GM12864 (cell line): ENCODE measurements around the gene OPCML.

ENCODE experiments used
- DNase-seq: peaks from one replicate; pipeline ENCODE4 v3.0.0-alpha.2; 2011; ENCODE audit warnings: low read depth
- H3K4me3 ChIP-seq: 2 replicates; pipeline ENCODE4 v1.5.1; 2011; ENCODE audit warnings: mild to moderate bottlenecking, low read depth, low read length, control low read depth
- CTCF ChIP-seq: IDR thresholded peaks from 2 replicates; pipeline ENCODE4 v1.5.1; 2011; ENCODE audit warnings: low read depth, mild to moderate bottlenecking, moderate library complexity, low read length, control low read depth, inconsistent platforms; ENCODE audit errors: missing control alignments

OPCML gene

GRCh38 chr11:132904607-132905006, 627.7 kb downstream of the OPCML start:
- no peak overlapping the region for H3K4me3 ChIP-seq
- no peak for TF ChIP-seq CTCF
- DNase-seq, result no peak

- DNase-seq, result no peak
- H3K4me3 ChIP-seq, result no peak overlapping the region
- no peak for TF ChIP-seq CTCF
Measured at GRCh38 chr11:132904091-132904490, 628.2 kb downstream of the OPCML start.

DNA sequence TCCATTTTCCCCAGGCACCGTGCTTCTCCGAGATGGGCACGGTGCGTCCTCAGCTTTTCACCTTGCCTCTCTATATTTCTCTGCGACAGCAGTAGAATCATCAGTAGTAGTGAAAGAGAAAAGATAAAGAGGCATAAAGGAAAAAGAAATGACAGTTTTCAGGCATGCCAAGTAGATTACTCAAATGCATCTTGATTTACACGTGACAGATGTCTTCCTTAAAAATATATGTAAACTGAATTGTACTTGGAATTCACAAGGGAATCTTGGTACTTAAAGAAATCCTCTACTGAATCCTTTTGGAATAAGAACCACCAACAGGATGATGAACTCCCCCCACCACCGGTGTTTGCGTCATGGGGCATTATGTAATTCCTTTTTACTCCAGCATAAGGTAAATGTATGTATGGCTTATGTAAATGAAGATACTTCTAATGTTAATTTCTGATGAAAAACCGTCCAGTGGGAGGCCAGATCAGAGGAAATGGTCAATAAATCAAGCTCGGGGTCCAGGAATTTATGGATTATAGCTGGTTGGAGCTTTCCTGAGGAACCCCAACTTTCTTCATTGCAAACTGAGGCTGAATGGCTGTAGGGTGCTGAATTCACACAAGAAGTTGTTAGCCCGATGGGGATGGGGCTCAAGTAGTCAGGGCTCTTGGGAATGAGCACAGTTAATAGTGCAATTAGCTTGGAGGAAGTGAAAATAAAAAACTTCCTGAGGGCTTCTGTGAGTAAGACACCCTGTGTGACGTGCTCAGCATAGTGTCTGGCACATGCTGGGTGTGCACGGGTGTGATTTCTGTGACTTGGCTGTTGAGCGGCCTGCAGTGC, 630.4 kb downstream of the OPCML start:
- no peak for DNase-seq
- H3K4me3 ChIP-seq, result no peak overlapping the region
- TF ChIP-seq CTCF, result no peak

DNA sequence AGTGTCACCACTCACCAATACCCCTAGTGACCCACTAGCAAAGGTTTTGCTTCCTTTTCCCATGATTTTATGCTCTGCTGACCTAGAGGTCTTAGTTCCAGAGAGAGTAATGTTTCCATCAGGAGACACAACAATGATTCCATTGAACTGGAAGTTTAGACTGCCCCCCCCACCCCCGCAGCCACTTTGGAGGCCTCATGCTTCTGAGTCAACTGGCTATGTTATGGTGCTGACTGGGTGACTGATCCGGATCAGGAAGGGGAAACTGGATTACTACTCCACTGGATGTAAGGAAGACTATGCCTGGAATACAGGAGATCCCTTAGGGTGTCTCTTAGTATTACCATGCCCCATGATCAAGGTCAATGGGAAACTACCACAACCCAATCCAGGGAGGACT, 633.6 kb downstream of the OPCML start:
- DNase-seq, result no peak
- no peak overlapping the region for H3K4me3 ChIP-seq
- no peak for TF ChIP-seq CTCF

DNA sequence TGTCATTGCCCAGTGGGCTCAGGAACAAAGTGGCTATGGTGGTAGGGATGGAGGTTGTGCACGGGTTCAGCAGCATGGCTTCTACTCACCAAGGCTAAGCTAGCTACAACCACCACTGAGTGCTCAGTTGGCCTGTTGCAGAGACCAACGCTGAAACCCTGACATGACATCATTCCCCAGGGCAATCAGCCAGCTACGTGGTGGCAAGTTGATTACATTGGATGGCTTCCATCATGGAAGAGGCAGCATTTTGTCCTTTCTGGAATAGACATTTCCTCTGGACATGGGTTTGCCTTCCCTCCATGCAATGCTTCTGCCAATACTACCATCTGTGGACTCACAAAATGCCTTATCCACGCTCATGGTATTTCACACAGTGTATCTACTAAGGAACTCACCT, 634.3 kb downstream of the OPCML start:
- no peak overlapping the region for H3K4me3 ChIP-seq
- no peak for TF ChIP-seq CTCF
- no peak for DNase-seq

GRCh38 chr11:132895340-132895739, 637.0 kb downstream of the OPCML start:
- no peak for DNase-seq
- H3K4me3 ChIP-seq, result no peak overlapping the region

More at GRCh38 chr11:132895340-132895739, 637.0 kb downstream of the OPCML start:
- no peak for TF ChIP-seq CTCF
